GM23338 (cell line): Measurements from ENCODE around the gene AAR2. TPM values are rescaled to one million over a fixed set of nuclear protein-coding genes. Genes with fewer than 3 reads are reported as not detected.

Source experiments
- ATAC-seq: fragments of 200-7000 bp; cut with Tn5 transposase; 3 replicates; pipeline ENCODE4 v1.9.1; 2020
- DNase-seq: peaks from one replicate; pipeline ENCODE4 v3.0.0-alpha.2; 2015; ENCODE audit warnings: low spot score
- H2AFZ ChIP-seq: fragments of 200-600 bp; sonication (generic); 2 replicates; pipeline ENCODE4 v1.8.0; 2016; ENCODE audit warnings: antibody characterized with exemption, mild to moderate bottlenecking, moderate library complexity
- H3F3A ChIP-seq: fragments of 200-600 bp; sonication (generic); replicated peaks from 2 replicates; pipeline ENCODE4 v1.8.0; 2017; ENCODE audit warnings: antibody characterized with exemption, mixed run types, low read depth
- H3K27ac ChIP-seq: fragments of 200-600 bp; sonication (generic); 2 replicates; pipeline ENCODE4 v1.6.1; 2016; ENCODE audit warnings: low read depth
- H3K27me3 ChIP-seq: fragments of 200-600 bp; sonication (generic); 2 replicates; pipeline ENCODE4 v1.8.0; 2016; ENCODE audit warnings: mild to moderate bottlenecking, mixed run types, moderate library complexity; ENCODE audit not compliant: insufficient read depth
- H3K36me3 ChIP-seq: fragments of 200-600 bp; sonication (generic); 2 replicates; pipeline ENCODE4 v1.8.0; 2016; ENCODE audit warnings: mild to moderate bottlenecking; ENCODE audit not compliant: insufficient read depth
- H3K4me1 ChIP-seq: fragments of 200-600 bp; sonication (generic); 2 replicates; pipeline ENCODE4 v1.8.0; 2016; ENCODE audit warnings: mild to moderate bottlenecking, moderate library complexity; ENCODE audit not compliant: insufficient read depth
- H3K4me2 ChIP-seq: fragments of 200-600 bp; sonication (generic); 2 replicates; pipeline ENCODE4 v1.7.1; 2017; ENCODE audit warnings: mixed run types
- H3K4me3 ChIP-seq: fragments of 200-600 bp; sonication (generic); 2 replicates; pipeline ENCODE4 v1.6.1; 2016; ENCODE audit warnings: mixed run types
- H3K79me2 ChIP-seq: fragments of 200-600 bp; sonication (generic); replicated peaks from 2 replicates; pipeline ENCODE4 v1.8.0; 2017; ENCODE audit warnings: mild to moderate bottlenecking; ENCODE audit not compliant: insufficient read depth
- H3K9me2 ChIP-seq: fragments of 200-600 bp; sonication (generic); 2 replicates; pipeline ENCODE4 v1.8.0; 2017; ENCODE audit not compliant: insufficient read depth
- H4K20me1 ChIP-seq: fragments of 200-600 bp; sonication (generic); replicated peaks from 2 replicates; pipeline ENCODE4 v1.8.0; 2017; ENCODE audit warnings: mild to moderate bottlenecking; ENCODE audit not compliant: insufficient read depth
- H3K27ac Mint-ChIP-seq: 2 replicates; pipeline ENCODE4 v1.8.0; 2020; ENCODE audit warnings: inconsistent platforms, mild to moderate bottlenecking, moderate library complexity, mixed read lengths
- H3K27me3 Mint-ChIP-seq: 3 replicates; pipeline ENCODE4 v1.8.0; 2022; ENCODE audit warnings: low read depth, mild to moderate bottlenecking, moderate library complexity, mixed read lengths, inconsistent platforms; ENCODE audit not compliant: insufficient read depth, poor library complexity
- H3K36me3 Mint-ChIP-seq: 3 replicates; pipeline ENCODE4 v1.8.0; 2021; ENCODE audit warnings: low read depth, mild to moderate bottlenecking, inconsistent platforms, moderate library complexity, mixed read lengths
- H3K4me1 Mint-ChIP-seq: 3 replicates; pipeline ENCODE4 v1.8.0; 2020; ENCODE audit warnings: mild to moderate bottlenecking, inconsistent platforms, mixed read lengths
- H3K4me3 Mint-ChIP-seq: 3 replicates; pipeline ENCODE4 v1.8.0; 2021; ENCODE audit warnings: moderate library complexity, mild to moderate bottlenecking, inconsistent platforms, mixed read lengths
- H3K9me3 Mint-ChIP-seq: 3 replicates; pipeline ENCODE4 v1.8.0; 2020; ENCODE audit warnings: moderate library complexity, mild to moderate bottlenecking, inconsistent platforms, mixed read lengths
- CTCF ChIP-seq, 2 experiments: fragments of 200-600 bp in 1 of 2; sonication (generic) in 1 of 2; conservative IDR thresholded peaks; 2 replicates each; pipeline versions ENCODE4 v1.5.1 to v1.6.1; 2016 to 2017; ENCODE audit warnings: antibody characterized with exemption in 2 of 2, low read depth in 2 of 2, mild to moderate bottlenecking in 2 of 2, moderate library complexity in 1 of 2
- EZH2 ChIP-seq: fragments of 200-600 bp; sonication (generic); IDR thresholded peaks from one replicate; pipeline ENCODE4 v1.8.0; 2017; ENCODE audit warnings: antibody characterized with exemption, mild to moderate bottlenecking, low read depth; ENCODE audit not compliant: unreplicated experiment
- EZH2phosphoT487 ChIP-seq: fragments of 200-600 bp; sonication (generic); IDR thresholded peaks from one replicate; pipeline ENCODE4 v1.8.1; 2018; ENCODE audit warnings: antibody characterized with exemption; ENCODE audit not compliant: unreplicated experiment
- JUNB ChIP-seq: IDR thresholded peaks from one replicate; pipeline ENCODE4 v1.6.1; 2016; ENCODE audit warnings: antibody characterized with exemption; ENCODE audit not compliant: unreplicated experiment
- NANOG ChIP-seq: IDR thresholded peaks from 2 replicates; pipeline ENCODE4 v1.6.1; 2016; ENCODE audit warnings: antibody characterized with exemption, borderline replicate concordance
- STAT1 ChIP-seq: IDR thresholded peaks from one replicate; pipeline ENCODE4 v1.6.1; 2016; ENCODE audit warnings: antibody characterized with exemption; ENCODE audit not compliant: unreplicated experiment
- ZNF114 ChIP-seq: fragments of 250-450 bp; sonication (Bioruptor Pico); IDR thresholded peaks from 2 replicates; pipeline ENCODE4 v1.5.0; 2020; ENCODE audit warnings: mild to moderate bottlenecking, moderate library complexity
- ZNF331 ChIP-seq: fragments of 250-450 bp; sonication (Bioruptor Pico); IDR thresholded peaks from 2 replicates; pipeline ENCODE4 v1.5.0; 2020; ENCODE audit warnings: low read depth, mild to moderate bottlenecking, moderate library complexity
- ZNF462 ChIP-seq: fragments of 250-450 bp; sonication (Bioruptor Pico); IDR thresholded peaks from 2 replicates; pipeline ENCODE4 v1.5.0; 2020; ENCODE audit warnings: mild to moderate bottlenecking, moderate library complexity
- polyA plus RNA-seq: library from polyadenylated mRNA; unstranded; fragments of >200 nt; fragmentation: Nextera tagmentation; extraction: Ambion mirVana; gene quantifications from 2 replicates; pipeline ENCODE4 v1.2.1, GENCODE V29; 2016
- total RNA-seq: library from RNA; depleted of rRNA; stranded (reverse); fragments of >200 nt; shearing (Covaris generic); gene quantifications from 2 replicates; pipeline ENCODE4 v1.2.3, GENCODE V29; 2014
- TF ChIP-seq, protein P1 (sequence below): IDR thresholded peaks from 2 replicates; pipeline ENCODE4 v1.6.1; 2016; ENCODE audit warnings: antibody characterized with exemption
- TF ChIP-seq, protein P2 (sequence below): IDR thresholded peaks from one replicate; pipeline ENCODE4 v1.6.1; 2018; ENCODE audit warnings: antibody characterized with exemption; ENCODE audit not compliant: unreplicated experiment

The AAR2 gene
- total and polyA plus RNA-seq, 2 experiments from 2014 or later = 15.8 to 32.6 TPM

- TF ChIP-seq, protein P1, sequence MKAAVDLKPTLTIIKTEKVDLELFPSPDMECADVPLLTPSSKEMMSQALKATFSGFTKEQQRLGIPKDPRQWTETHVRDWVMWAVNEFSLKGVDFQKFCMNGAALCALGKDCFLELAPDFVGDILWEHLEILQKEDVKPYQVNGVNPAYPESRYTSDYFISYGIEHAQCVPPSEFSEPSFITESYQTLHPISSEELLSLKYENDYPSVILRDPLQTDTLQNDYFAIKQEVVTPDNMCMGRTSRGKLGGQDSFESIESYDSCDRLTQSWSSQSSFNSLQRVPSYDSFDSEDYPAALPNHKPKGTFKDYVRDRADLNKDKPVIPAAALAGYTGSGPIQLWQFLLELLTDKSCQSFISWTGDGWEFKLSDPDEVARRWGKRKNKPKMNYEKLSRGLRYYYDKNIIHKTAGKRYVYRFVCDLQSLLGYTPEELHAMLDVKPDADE = no peak
- TF ChIP-seq EZH2 (no peak), ZNF114 (no peak), STAT1 (no peak), NANOG (no peak), CTCF (conservative IDR thresholded peaks at IDR 0.05; ENCODE audit: low read depth in 2 of 2) (no peak), ZNF462 (no peak), EZH2phosphoT487 (no peak), ZNF331 (CRISPR knock-in tag) (no peak), JUNB (no peak)
- TF ChIP-seq, protein P2, sequence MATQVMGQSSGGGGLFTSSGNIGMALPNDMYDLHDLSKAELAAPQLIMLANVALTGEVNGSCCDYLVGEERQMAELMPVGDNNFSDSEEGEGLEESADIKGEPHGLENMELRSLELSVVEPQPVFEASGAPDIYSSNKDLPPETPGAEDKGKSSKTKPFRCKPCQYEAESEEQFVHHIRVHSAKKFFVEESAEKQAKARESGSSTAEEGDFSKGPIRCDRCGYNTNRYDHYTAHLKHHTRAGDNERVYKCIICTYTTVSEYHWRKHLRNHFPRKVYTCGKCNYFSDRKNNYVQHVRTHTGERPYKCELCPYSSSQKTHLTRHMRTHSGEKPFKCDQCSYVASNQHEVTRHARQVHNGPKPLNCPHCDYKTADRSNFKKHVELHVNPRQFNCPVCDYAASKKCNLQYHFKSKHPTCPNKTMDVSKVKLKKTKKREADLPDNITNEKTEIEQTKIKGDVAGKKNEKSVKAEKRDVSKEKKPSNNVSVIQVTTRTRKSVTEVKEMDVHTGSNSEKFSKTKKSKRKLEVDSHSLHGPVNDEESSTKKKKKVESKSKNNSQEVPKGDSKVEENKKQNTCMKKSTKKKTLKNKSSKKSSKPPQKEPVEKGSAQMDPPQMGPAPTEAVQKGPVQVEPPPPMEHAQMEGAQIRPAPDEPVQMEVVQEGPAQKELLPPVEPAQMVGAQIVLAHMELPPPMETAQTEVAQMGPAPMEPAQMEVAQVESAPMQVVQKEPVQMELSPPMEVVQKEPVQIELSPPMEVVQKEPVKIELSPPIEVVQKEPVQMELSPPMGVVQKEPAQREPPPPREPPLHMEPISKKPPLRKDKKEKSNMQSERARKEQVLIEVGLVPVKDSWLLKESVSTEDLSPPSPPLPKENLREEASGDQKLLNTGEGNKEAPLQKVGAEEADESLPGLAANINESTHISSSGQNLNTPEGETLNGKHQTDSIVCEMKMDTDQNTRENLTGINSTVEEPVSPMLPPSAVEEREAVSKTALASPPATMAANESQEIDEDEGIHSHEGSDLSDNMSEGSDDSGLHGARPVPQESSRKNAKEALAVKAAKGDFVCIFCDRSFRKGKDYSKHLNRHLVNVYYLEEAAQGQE = no peak
- no peaks in the 10 kb centered on the region for H3K27me3 Mint-ChIP-seq
- Histone ChIP-seq H3F3A (no peaks in the 10 kb centered on the region), H3K36me3 (no peaks in the 10 kb centered on the region; the same call in 1 of the 2 replicates), H3K4me1 (no peaks in the 10 kb centered on the region), H3K9me2 (no peaks in the 10 kb centered on the region), H4K20me1 (no peaks in the 10 kb centered on the region; the same call in 1 of the 2 replicates), H3K4me3 (no peak overlapping the region), H3K27ac (no peak overlapping the region), H3K27me3 (no peaks in the 10 kb centered on the region), H3K79me2 (no peaks in the 10 kb centered on the region), H3K4me2 (no peak overlapping the region), H2AFZ (no peak overlapping the region)
- peaks cover 2% of the 10 kb centered on the region; the same call in 1 of the 3 replicates for H3K4me1 Mint-ChIP-seq
- H3K4me3 Mint-ChIP-seq = no peak overlapping the region
- no peak overlapping the region for H3K27ac Mint-ChIP-seq
- DNase-seq (no peak), ATAC-seq (no peak)
- no peaks in the 10 kb centered on the region; the same call in 1 of the 3 replicates for H3K36me3 Mint-ChIP-seq
- H3K9me3 Mint-ChIP-seq = no peaks in the 10 kb centered on the region
Observed at GRCh38 chr20:36193977-36194712, 42.1 kb upstream of the AAR2 start.
